K562 (cell line): ENCODE data around the gene LTO1. TPM values are rescaled to one million over a fixed set of nuclear protein-coding genes. Genes with fewer than 3 reads are reported as not detected.

Experiments
- ATAC-seq: fragments of 200-7000 bp; cut with Tn5 transposase; 3 replicates; pipeline ENCODE4 v1.9.1; 2020; ENCODE audit warnings: moderate library complexity
- BruUV-seq: library from RNA; stranded (reverse); fragments of 400-500 nt; replicated peaks from 2 replicates; lab custom pipeline; 2021; lab: Mats Ljungman, UMichigan
- CTCF ChIA-PET: fragments of 300-600 bp; formaldehyde crosslinking; extraction: SDS; loops from one replicate; lab custom pipeline; 2021; ENCODE audit warnings: low intra/inter-chr PET ratio; lab: Yijun Ruan, JAX
- POLR2A ChIA-PET: fragments of 300-600, 350-650 bp; sonication (Branson Sonifier 250); formaldehyde crosslinking; extraction: SDS; loops from one replicate; lab custom pipeline; 2021; ENCODE audit warnings: antibody characterized with exemption, inconsistent platforms; lab: Yijun Ruan, JAX
- DNase-seq, 4 experiments: peaks; one replicate each; pipeline versions ENCODE4 v3.0.0 to v3.0.0-alpha.2; 2011 to 2018; ENCODE audit warnings: low spot score in 3 of 4, mixed read lengths in 3 of 4; ENCODE audit errors: extremely low read depth in 1 of 4
- FAIRE-seq: peaks from 2 replicates; lab custom pipeline; 2011; peaks lifted over from hg19 to GRCh38; lab: Jason Lieb, UNC
- H2AFZ ChIP-seq: 2 replicates; pipeline ENCODE4 v1.6.0; 2011; ENCODE audit warnings: low read depth, low read length, control low read depth, inconsistent platforms
- H3K27ac ChIP-seq: fragments of 200-600 bp; 3 replicates; pipeline ENCODE4 v1.8.0; 2011; ENCODE audit warnings: low read depth, mild to moderate bottlenecking, control low read depth, inconsistent platforms, low read length, moderate library complexity, mixed read lengths; ENCODE audit errors: extremely low read depth
- H3K27me3 ChIP-seq, 2 experiments: fragments of 300-600 bp in 1 of 2; 2 replicates in 1 of 2; 3 replicates in 1 of 2; pipeline versions ENCODE4 v1.6.0 to v1.8.0; 2011; ENCODE audit warnings: inconsistent platforms in 2 of 2, low read length in 2 of 2, mild to moderate bottlenecking in 1 of 2, mixed read lengths in 1 of 2, moderate library complexity in 1 of 2; ENCODE audit not compliant: control insufficient read depth in 2 of 2, insufficient read depth in 2 of 2
- H3K36me3 ChIP-seq: fragments of 300-600 bp; 3 replicates; pipeline ENCODE4 v1.8.0; 2011; ENCODE audit warnings: mild to moderate bottlenecking, low read length, inconsistent platforms; ENCODE audit not compliant: control insufficient read depth, insufficient read depth
- H3K4me1 ChIP-seq, 2 experiments: fragments of 200-600 bp in 1 of 2; replicated peaks in 1 of 2; 2 replicates in 1 of 2; 3 replicates in 1 of 2; pipeline versions ENCODE4 v1.5.1 to v1.8.0; 2011; ENCODE audit warnings: inconsistent platforms in 2 of 2, low read length in 2 of 2, mild to moderate bottlenecking in 1 of 2, mixed read lengths in 1 of 2, moderate library complexity in 1 of 2; ENCODE audit not compliant: control insufficient read depth in 2 of 2, insufficient read depth in 2 of 2
- H3K4me2 ChIP-seq: 2 replicates; pipeline ENCODE4 v1.6.1; 2011; ENCODE audit warnings: low read length, control low read depth, inconsistent platforms, mixed read lengths; ENCODE audit not compliant: insufficient read depth
- H3K4me3 ChIP-seq: fragments of 200-600 bp; sonication (generic), shearing (Covaris generic); 2 replicates; pipeline ENCODE4 v1.5.1; 2016; ENCODE audit warnings: control low read depth, inconsistent platforms
- H3K79me2 ChIP-seq: fragments of 200-600 bp; 3 replicates; pipeline ENCODE4 v1.8.0; 2011; ENCODE audit warnings: low read length, inconsistent platforms; ENCODE audit not compliant: control insufficient read depth, insufficient read depth
- H3K9ac ChIP-seq, 2 experiments: 2 replicates each; pipeline versions ENCODE4 v1.6.0 to v1.6.1; 2011; ENCODE audit warnings: low read depth in 2 of 2, low read length in 2 of 2, control low read depth in 1 of 2, inconsistent platforms in 1 of 2, mild to moderate bottlenecking in 1 of 2, mixed read lengths in 1 of 2; ENCODE audit not compliant: insufficient read depth in 1 of 2
- H3K9me1 ChIP-seq: one replicate; pipeline ENCODE4 v1.6.0; 2011; ENCODE audit warnings: inconsistent platforms, mild to moderate bottlenecking, low read length, moderate library complexity; ENCODE audit not compliant: control insufficient read depth, insufficient read depth
- H3K9me3 ChIP-seq: replicated peaks from 2 replicates; pipeline ENCODE4 v1.5.1; 2011; ENCODE audit warnings: low read depth, low read length, inconsistent platforms; ENCODE audit not compliant: control insufficient read depth, insufficient read depth
- H4K20me1 ChIP-seq: replicated peaks from 2 replicates; pipeline ENCODE4 v1.6.1; 2011; ENCODE audit warnings: low read length, inconsistent platforms, mixed read lengths; ENCODE audit not compliant: control insufficient read depth, insufficient read depth
- DACH1 ChIP-seq: fragments of 450-650 bp; IDR thresholded peaks from 2 replicates; pipeline ENCODE4 v1.6.1; 2018; ENCODE audit not compliant: partially characterized antibody
- ELK1 ChIP-seq: sonication (generic); formaldehyde crosslinking; IDR thresholded peaks from 2 replicates; pipeline ENCODE4 v1.8.1; 2022; ENCODE audit warnings: missing genetic modification reagents
- ETS2 ChIP-seq: IDR thresholded peaks from 2 replicates; pipeline ENCODE4 v1.6.1; 2016; ENCODE audit warnings: borderline replicate concordance, missing genetic modification characterization, mild to moderate bottlenecking, moderate library complexity, missing compliant biosample characterization; ENCODE audit not compliant: poor library complexity, severe bottlenecking
- FUS ChIP-seq: fragments of 200-400 bp; formaldehyde crosslinking; optimal IDR thresholded peaks from 2 replicates; pipeline ENCODE3; 2017; ENCODE audit warnings: low read depth, low read length
- GMEB1 ChIP-seq: fragments of 250-450 bp; sonication (Bioruptor Pico); IDR thresholded peaks from 2 replicates; pipeline ENCODE4 v1.4.0; 2020; ENCODE audit warnings: mild to moderate bottlenecking
- HDAC3 ChIP-seq: fragments of 450-650 bp; IDR thresholded peaks from 2 replicates; pipeline ENCODE4 v1.6.1; 2018; ENCODE audit warnings: borderline replicate concordance, mild to moderate bottlenecking, moderate library complexity; ENCODE audit not compliant: partially characterized antibody
- ILF3 ChIP-seq: fragments of 450-650 bp; IDR thresholded peaks from 2 replicates; pipeline ENCODE4 v1.6.1; 2018; ENCODE audit warnings: antibody characterized with exemption, mild to moderate bottlenecking, moderate library complexity, borderline replicate concordance
- POLR3A ChIP-seq: IDR thresholded peaks from 2 replicates; pipeline ENCODE4 v1.6.1; 2011; ENCODE audit warnings: borderline replicate concordance, mild to moderate bottlenecking, moderate library complexity; ENCODE audit not compliant: insufficient read length, insufficient read depth; ENCODE audit errors: extremely low read depth
- RBM25 ChIP-seq: fragments of 200-400 bp; formaldehyde crosslinking; IDR thresholded peaks from 2 replicates; pipeline ENCODE4 v1.6.1; 2018; ENCODE audit warnings: low read length, low read depth, moderate library complexity; ENCODE audit not compliant: severe bottlenecking
- SRSF1 ChIP-seq: fragments of 200-400 bp; formaldehyde crosslinking; IDR thresholded peaks from 2 replicates; pipeline ENCODE4 v1.6.1; 2017; ENCODE audit warnings: mild to moderate bottlenecking, low read depth, low read length, moderate library complexity
- ZKSCAN1 ChIP-seq: fragments of 150-350 bp; IDR thresholded peaks from 2 replicates; pipeline ENCODE4 v1.6.1; 2016; ENCODE audit warnings: low read depth, low read length
- ZNF23 ChIP-seq: fragments of 250-450 bp; sonication (Bioruptor Pico); IDR thresholded peaks from 2 replicates; pipeline ENCODE4 v1.4.0; 2020; ENCODE audit warnings: mild to moderate bottlenecking
- WGBS: fragments of 100-300 bp; shearing (Covaris generic); methylation state at CpG from one replicate; pipeline ENCODE4 v1.1.6; 2016; ENCODE audit warnings: low coverage, mixed read lengths; ENCODE audit not compliant: insufficient coverage; ENCODE audit errors: missing lambda C conversion rate; 5-methylcytosine and 5-hydroxymethylcytosine counted together
- in situ Hi-C: fragments of 300-500 bp; cut with MboI; formaldehyde crosslinking; loops from 4 replicates; pipeline ENCODE4 v1.15.0; 2018; ENCODE audit warnings: inconsistent platforms, mixed read lengths
- intact Hi-C: fragments of 100-400 bp; cut with micrococcal nuclease; formaldehyde crosslinking; loops from 2 replicates; pipeline ENCODE4 v1.14.2; 2022
- polyA plus RNA-seq, 8 experiments: library from polyadenylated mRNA; depleted of rRNA in 4 of 8; stranded (reverse) in 5 of 8; unstranded in 3 of 8; fragments of >200 nt; fragmentation: Nextera tagmentation in 2 of 8; fragmentation: Illumina TruSeq in 1 of 8; extraction: Ambion mirVana in 2 of 8; extraction: Trizol in 1 of 8; gene quantifications; 2 replicates each; pipeline versions ENCODE4 v1.2.1 to v1.2.3, GENCODE V29; 2011 to 2014; ENCODE audit warnings: inconsistent platforms in 1 of 8, missing spikeins in 1 of 8
- total RNA-seq, 7 experiments: library from RNA; depleted of rRNA in 6 of 7; stranded (reverse); fragments of >200 nt in 6 of 7; fragmentation: Illumina TruSeq in 2 of 7; extraction: Trizol in 2 of 7; gene quantifications; 2 replicates each; pipeline versions ENCODE4 v1.2.1 to v1.2.3, GENCODE V29; 2011 to 2021; ENCODE audit warnings: low replicate concordance in 1 of 7

The LTO1 gene
- total and polyA plus RNA-seq, 9 of the 15 experiments (the other 6 are each of a cell fraction or from before 2014, with no cell fraction given): 2.6 to 43.4 (median 19.1) TPM

- Histone ChIP-seq H2AFZ (no peak overlapping the region), H3K4me3 (no peak overlapping the region), H3K27me3 (no peaks in the 10 kb centered on the region; a peak in 1 of 5 replicates), H3K9me1 (no peaks in the 10 kb centered on the region), H3K79me2 (no peaks in the 10 kb centered on the region), H3K27ac (no peak overlapping the region), H4K20me1 (no peaks in the 10 kb centered on the region; the same call in none of the 2 replicates), H3K9ac (no peak overlapping the region; a peak in 1 of 4 replicates), H3K36me3 (no peaks in the 10 kb centered on the region), H3K4me2 (no peak overlapping the region), H3K9me3 (no peaks in the 10 kb centered on the region), H3K4me1 (peaks cover 0 to 45% of the 10 kb centered on the region in 2 experiments; a peak in 2 of 5 replicates)
- ATAC-seq (no peak), FAIRE-seq (no peak), DNase-seq (no peak)
- intact Hi-C loops: loop anchor here (10.0 kb wide), 3 partner anchors 415 to 1015 kb away; no protein-coding TSS in a partner anchor
- no TSS peak for BruUV-seq
- 85% methylated on average over 9 of the region's 10 CpGs for whole genome bisulfite sequencing
- POLR2A ChIA-PET: interaction anchor here (0.6 kb wide), 1 partner anchor 522 kb away, joined by 3 read pairs; no protein-coding TSS in a partner anchor
- in situ Hi-C loops: no loop called here
- CTCF ChIA-PET: no interaction called here
- no peak for TF ChIP-seq RBM25
- no peak for TF ChIP-seq ZNF23 (CRISPR knock-in tag)
- no peak for TF ChIP-seq ELK1 (CRISPR knock-in tag)
- no peak for TF ChIP-seq FUS
- no peak for TF ChIP-seq GMEB1 (CRISPR knock-in tag)
- no peak for TF ChIP-seq SRSF1
- TF ChIP-seq ZKSCAN1: no peak
- TF ChIP-seq ETS2 (tag): no peak
- no peak for TF ChIP-seq ILF3
- no peak for TF ChIP-seq DACH1
- no peak for TF ChIP-seq POLR3A
- no peak for TF ChIP-seq HDAC3
Observed at GRCh38 chr11:69649576-69649900, 25.6 kb downstream of the LTO1 start.
